Coronary artery (tissue), 2 donors: Measurements from ENCODE around the gene CHTF18.

Experiments
- DNase-seq: peaks from one replicate; pipeline ENCODE4 v3.0.0-alpha.2; 2017; ENCODE audit warnings: low spot score
- H3K27ac ChIP-seq, 2 donors: fragments of 200-600 bp; sonication (generic); one replicate each; pipeline ENCODE4 v1.5.1; 2016 to 2019
- H3K4me3 ChIP-seq: fragments of 200-600 bp; sonication (generic); 2 replicates; pipeline ENCODE4 v1.5.1; 2016; ENCODE audit warnings: mild to moderate bottlenecking, moderate library complexity
- CTCF ChIP-seq: fragments of 200-600 bp; sonication (generic); IDR thresholded peaks from one replicate; pipeline ENCODE4 v1.5.1; 2019; ENCODE audit warnings: antibody characterized with exemption

The CHTF18 gene

GRCh38 chr16:838741-839140 is 50.3 kb downstream of the CHTF18 start:
- no peak for TF ChIP-seq CTCF
- H3K27ac ChIP-seq, result no peak overlapping the region
- DNase-seq, result no peak
- H3K4me3 ChIP-seq, result no peak overlapping the region

GRCh38 chr16:839643-840408 is 51.4 kb downstream of the CHTF18 start:
- no peak for DNase-seq
- Histone ChIP-seq H3K4me3 (no peak overlapping the region), H3K27ac (no peak overlapping the region)
- TF ChIP-seq CTCF, result no peak

- TF ChIP-seq CTCF, result no peak
- no peak for DNase-seq
Observed at GRCh38 chr16:840561-841454, 52.4 kb downstream of the CHTF18 start.

GRCh38 chr16:841455-842060 is 53.1 kb downstream of the CHTF18 start:
- no peak for DNase-seq
- Histone ChIP-seq H3K27ac (no peak overlapping the region), H3K4me3 (no peak overlapping the region)
- no peak for TF ChIP-seq CTCF

More at GRCh38 chr16:840561-841454, 52.4 kb downstream of the CHTF18 start:
- Histone ChIP-seq H3K27ac (no peak overlapping the region), H3K4me3 (no peak overlapping the region)

GRCh38 chr16:842061-842476 is 53.6 kb downstream of the CHTF18 start:
- Histone ChIP-seq H3K27ac (no peak overlapping the region), H3K4me3 (no peak overlapping the region)
- no peak for TF ChIP-seq CTCF
- no peak for DNase-seq

GRCh38 chr16:842711-843560 is 54.5 kb downstream of the CHTF18 start:
- no peak for DNase-seq
- Histone ChIP-seq H3K27ac (no peak overlapping the region), H3K4me3 (no peak overlapping the region)
- no peak for TF ChIP-seq CTCF
